ENCODE measurements around the gene UVRAG.

The UVRAG gene

DNA sequence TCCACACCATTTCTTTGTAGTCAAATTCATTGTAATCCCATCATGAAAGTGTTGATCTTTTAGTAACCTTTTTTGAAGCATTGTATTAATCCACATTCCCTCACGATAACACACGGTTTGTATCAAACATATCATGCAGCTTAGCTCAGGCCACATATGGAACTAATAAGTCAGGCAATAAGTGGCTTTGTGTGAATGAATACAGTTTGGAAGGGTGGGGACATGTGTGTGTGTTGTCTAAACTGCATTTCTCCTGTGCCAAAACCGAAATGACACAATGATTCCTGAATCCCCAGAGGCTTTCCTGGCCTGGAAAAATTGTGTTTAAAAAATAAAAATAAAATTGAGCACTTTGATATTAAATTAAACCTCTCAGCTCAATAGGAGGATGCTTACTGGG lies 293.0 kb downstream of the UVRAG start:
- Histone ChIP-seq H3K36me3 (ENCODE audit: low read length) (0 out of 2 replicates have a peak, but pooled peaks cover 3% of the 10 kb centered on the region), H3K4me3 (ENCODE audit: insufficient read depth, low read length, poor library complexity, severe bottlenecking) (no peak overlapping the region), H3K4me2 (ENCODE audit: low read depth, low read length, poor library complexity, severe bottlenecking) (no peak overlapping the region), H3K27ac (ENCODE audit: low read depth, low read length) (no peak overlapping the region), H4K20me1 (ENCODE audit: low read depth, low read length) (no peaks in the 10 kb centered on the region), H2AFZ (ENCODE audit: low read depth, low read length, severe bottlenecking) (no peak overlapping the region), H3K9ac (ENCODE audit: low read length) (no peak overlapping the region), H3K79me2 (ENCODE audit: insufficient read depth, low read length) (no peaks in the 10 kb centered on the region), H3F3A (ENCODE audit: insufficient read depth) (no peaks in the 10 kb centered on the region), H3K9me3 (ENCODE audit: insufficient read depth, low read length) (no peaks in the 10 kb centered on the region), H3K9me2 (replicated peaks; ENCODE audit: insufficient read depth, low read length) (no peaks in the 10 kb centered on the region), H3K27me3 (ENCODE audit: low read length) (no peaks in the 10 kb centered on the region)
- TF ChIP-seq, protein P1, sequence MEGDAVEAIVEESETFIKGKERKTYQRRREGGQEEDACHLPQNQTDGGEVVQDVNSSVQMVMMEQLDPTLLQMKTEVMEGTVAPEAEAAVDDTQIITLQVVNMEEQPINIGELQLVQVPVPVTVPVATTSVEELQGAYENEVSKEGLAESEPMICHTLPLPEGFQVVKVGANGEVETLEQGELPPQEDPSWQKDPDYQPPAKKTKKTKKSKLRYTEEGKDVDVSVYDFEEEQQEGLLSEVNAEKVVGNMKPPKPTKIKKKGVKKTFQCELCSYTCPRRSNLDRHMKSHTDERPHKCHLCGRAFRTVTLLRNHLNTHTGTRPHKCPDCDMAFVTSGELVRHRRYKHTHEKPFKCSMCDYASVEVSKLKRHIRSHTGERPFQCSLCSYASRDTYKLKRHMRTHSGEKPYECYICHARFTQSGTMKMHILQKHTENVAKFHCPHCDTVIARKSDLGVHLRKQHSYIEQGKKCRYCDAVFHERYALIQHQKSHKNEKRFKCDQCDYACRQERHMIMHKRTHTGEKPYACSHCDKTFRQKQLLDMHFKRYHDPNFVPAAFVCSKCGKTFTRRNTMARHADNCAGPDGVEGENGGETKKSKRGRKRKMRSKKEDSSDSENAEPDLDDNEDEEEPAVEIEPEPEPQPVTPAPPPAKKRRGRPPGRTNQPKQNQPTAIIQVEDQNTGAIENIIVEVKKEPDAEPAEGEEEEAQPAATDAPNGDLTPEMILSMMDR (IDR thresholded peaks at IDR 0.05; ENCODE audit: insufficient read depth, low read length, poor library complexity, severe bottlenecking), result no peak
- no peak for TF ChIP-seq EZH2phosphoT487 (conservative IDR thresholded peaks at IDR 0.05; ENCODE audit: low read length)

DNA sequence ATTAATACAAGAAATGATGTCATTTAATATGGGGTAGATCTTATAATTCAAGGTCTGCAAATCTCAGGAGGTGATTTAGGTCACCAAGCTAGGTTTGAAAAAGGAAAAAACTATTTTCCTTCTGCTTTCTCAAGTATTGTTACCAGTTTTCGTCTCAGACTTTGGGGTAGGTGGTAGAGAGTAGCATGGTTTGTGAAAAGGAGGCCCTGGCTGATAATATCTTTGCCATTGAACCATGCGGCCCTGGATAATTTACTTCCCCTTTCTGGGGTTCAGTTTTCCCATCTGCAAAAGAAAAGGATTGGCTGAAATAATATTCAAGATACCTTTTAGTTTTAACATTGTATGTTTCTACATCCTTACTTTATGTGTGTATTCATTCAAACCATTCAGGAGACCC lies 299.2 kb downstream of the UVRAG start:
- no peak overlapping the region for H3K9ac ChIP-seq (ENCODE audit: low read length)
- no peaks in the 10 kb centered on the region for H4K20me1 ChIP-seq (ENCODE audit: low read depth, low read length)
- 0 out of 2 replicates have a peak, but pooled peaks cover 6% of the 10 kb centered on the region for H3F3A ChIP-seq (ENCODE audit: insufficient read depth)
- H3K27me3 ChIP-seq (ENCODE audit: low read length), result no peaks in the 10 kb centered on the region
- H3K79me2 ChIP-seq (ENCODE audit: insufficient read depth, low read length), result no peaks in the 10 kb centered on the region
- H3K27ac ChIP-seq (ENCODE audit: low read depth, low read length), result 0 out of 2 replicates have a peak overlapping the region, but pooled peaks have one; percentile 36
- no peaks in the 10 kb centered on the region for H3K9me3 ChIP-seq (ENCODE audit: insufficient read depth, low read length)
- peak overlapping the region; percentile 21 for H3K4me2 ChIP-seq (ENCODE audit: low read depth, low read length, poor library complexity, severe bottlenecking)
- H3K4me3 ChIP-seq (ENCODE audit: insufficient read depth, low read length, poor library complexity, severe bottlenecking), result no peak overlapping the region
- peaks cover 7% of the 10 kb centered on the region; the same call in 1 of the 2 replicates for H3K36me3 ChIP-seq (ENCODE audit: low read length)
- no peaks in the 10 kb centered on the region for H3K9me2 ChIP-seq (replicated peaks; ENCODE audit: insufficient read depth, low read length)
- no peak for TF ChIP-seq EZH2phosphoT487 (conservative IDR thresholded peaks at IDR 0.05; ENCODE audit: low read length)
- TF ChIP-seq, protein P1 (IDR thresholded peaks at IDR 0.05; ENCODE audit: insufficient read depth, low read length, poor library complexity, severe bottlenecking), result no peak
- no peak overlapping the region for H2AFZ ChIP-seq (ENCODE audit: low read depth, low read length, severe bottlenecking)

DNA sequence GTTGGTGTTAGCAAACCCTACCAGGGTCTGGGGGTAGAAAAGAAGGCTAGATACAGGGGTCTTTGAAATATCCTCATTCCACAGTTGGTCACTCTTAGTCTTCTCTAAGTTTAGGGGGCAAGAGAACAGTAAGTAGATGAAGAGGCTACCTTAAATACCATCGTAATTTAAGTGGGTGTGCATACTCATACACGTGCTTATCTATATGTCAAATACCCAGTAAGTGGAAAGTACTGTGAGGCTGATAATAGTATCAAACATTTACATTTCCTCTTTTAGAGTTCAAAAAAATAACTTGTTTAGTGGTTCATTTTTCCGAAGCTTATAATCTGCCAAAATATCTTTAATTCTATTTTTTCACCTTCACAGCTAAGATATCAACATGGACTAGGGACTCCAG lies 300.5 kb downstream of the UVRAG start:
- Histone ChIP-seq H2AFZ (ENCODE audit: low read depth, low read length, severe bottlenecking) (no peak overlapping the region), H3K4me2 (ENCODE audit: low read depth, low read length, poor library complexity, severe bottlenecking) (peak overlapping the region; percentile 5), H3K36me3 (ENCODE audit: low read length) (peaks cover 7% of the 10 kb centered on the region; the same call in 1 of the 2 replicates), H3K27ac (ENCODE audit: low read depth, low read length) (peak overlapping the region; percentile 30), H3K27me3 (ENCODE audit: low read length) (no peaks in the 10 kb centered on the region), H3K9me2 (replicated peaks; ENCODE audit: insufficient read depth, low read length) (no peaks in the 10 kb centered on the region), H3K79me2 (ENCODE audit: insufficient read depth, low read length) (no peaks in the 10 kb centered on the region), H3K9ac (ENCODE audit: low read length) (no peak overlapping the region), H3F3A (ENCODE audit: insufficient read depth) (0 out of 2 replicates have a peak, but pooled peaks cover 6% of the 10 kb centered on the region), H3K9me3 (ENCODE audit: insufficient read depth, low read length) (no peaks in the 10 kb centered on the region), H3K4me3 (ENCODE audit: insufficient read depth, low read length, poor library complexity, severe bottlenecking) (no peak overlapping the region), H4K20me1 (ENCODE audit: low read depth, low read length) (no peaks in the 10 kb centered on the region)
- TF ChIP-seq, protein P1 (IDR thresholded peaks at IDR 0.05; ENCODE audit: insufficient read depth, low read length, poor library complexity, severe bottlenecking), result no peak
- no peak for TF ChIP-seq EZH2phosphoT487 (conservative IDR thresholded peaks at IDR 0.05; ENCODE audit: low read length)
